HepG2 (cell line): ENCODE data around the gene TOR4A. TPM values are rescaled to one million over a fixed set of nuclear protein-coding genes. Genes with fewer than 3 reads are reported as not detected.

Source experiments
- BHLHE40 ChIP-seq: IDR thresholded peaks from 2 replicates; pipeline ENCODE4 v1.6.1; 2011; ENCODE audit warnings: low read length, improper control_type of control experiment
- KDM2A ChIP-seq: sonication (generic); formaldehyde crosslinking; IDR thresholded peaks from 2 replicates; pipeline ENCODE4 v1.4.0; 2020; ENCODE audit warnings: low read depth, missing genetic modification reagents, borderline replicate concordance
- MAFK ChIP-seq, 2 experiments: IDR thresholded peaks in 1 of 2; conservative IDR thresholded peaks in 1 of 2; 2 replicates each; pipeline ENCODE4 v1.6.1; 2011; ENCODE audit warnings: improper control_type of control experiment in 2 of 2, low read length in 2 of 2
- MYC ChIP-seq: sonication (generic); formaldehyde crosslinking; IDR thresholded peaks from 2 replicates; pipeline ENCODE4 v1.9.0; 2021; ENCODE audit warnings: missing genetic modification reagents, borderline replicate concordance
- SETDB1 ChIP-seq: sonication (generic); formaldehyde crosslinking; IDR thresholded peaks from 2 replicates; pipeline ENCODE4 v1.5.1; 2020; ENCODE audit warnings: missing genetic modification reagents, mild to moderate bottlenecking, borderline replicate concordance
- ZNF12 ChIP-seq: sonication (generic); formaldehyde crosslinking; IDR thresholded peaks from 2 replicates; pipeline ENCODE4 v1.5.0; 2020; ENCODE audit warnings: missing genetic modification reagents
- ZNF773 ChIP-seq: sonication (generic); formaldehyde crosslinking; IDR thresholded peaks from 2 replicates; pipeline ENCODE4 v1.4.0; 2020; ENCODE audit warnings: missing genetic modification reagents, borderline replicate concordance
- polyA plus RNA-seq, 8 experiments: library from polyadenylated mRNA; depleted of rRNA in 3 of 8; stranded (reverse) in 7 of 8; unstranded in 1 of 8; fragments of >200 nt; fragmentation: Illumina TruSeq in 4 of 8; extraction: Trizol in 4 of 8; gene quantifications; 2 replicates each; pipeline versions ENCODE4 v1.2.1 to v1.2.3, GENCODE V29; 2011 to 2016; ENCODE audit warnings: low read depth in 4 of 8, missing spikeins in 1 of 8, mixed read lengths in 1 of 8; ENCODE audit not compliant: insufficient read depth in 1 of 8
- total RNA-seq, 5 experiments: library from RNA; depleted of rRNA; stranded (reverse); fragments of >200 nt; fragmentation: Illumina TruSeq; extraction: Trizol; gene quantifications; 2 replicates each; pipeline ENCODE4 v1.2.3, GENCODE V29; 2016; ENCODE audit warnings: low read depth in 1 of 5
- TF ChIP-seq, protein P1 (sequence below): fragments of 450-650 bp; IDR thresholded peaks from 2 replicates; pipeline ENCODE4 v1.6.1; 2016
- TF ChIP-seq, protein P2 (sequence below): sonication (generic); formaldehyde crosslinking; IDR thresholded peaks from 2 replicates; pipeline ENCODE4 v1.8.1; 2022; ENCODE audit warnings: low read depth, mild to moderate bottlenecking, missing genetic modification reagents

Gene TOR4A
- total and polyA plus RNA-seq, 2 of the 13 experiments (the other 11 are each of a cell fraction or from before 2014, with no cell fraction given), result 11.1 to 14.2 TPM

DNA sequence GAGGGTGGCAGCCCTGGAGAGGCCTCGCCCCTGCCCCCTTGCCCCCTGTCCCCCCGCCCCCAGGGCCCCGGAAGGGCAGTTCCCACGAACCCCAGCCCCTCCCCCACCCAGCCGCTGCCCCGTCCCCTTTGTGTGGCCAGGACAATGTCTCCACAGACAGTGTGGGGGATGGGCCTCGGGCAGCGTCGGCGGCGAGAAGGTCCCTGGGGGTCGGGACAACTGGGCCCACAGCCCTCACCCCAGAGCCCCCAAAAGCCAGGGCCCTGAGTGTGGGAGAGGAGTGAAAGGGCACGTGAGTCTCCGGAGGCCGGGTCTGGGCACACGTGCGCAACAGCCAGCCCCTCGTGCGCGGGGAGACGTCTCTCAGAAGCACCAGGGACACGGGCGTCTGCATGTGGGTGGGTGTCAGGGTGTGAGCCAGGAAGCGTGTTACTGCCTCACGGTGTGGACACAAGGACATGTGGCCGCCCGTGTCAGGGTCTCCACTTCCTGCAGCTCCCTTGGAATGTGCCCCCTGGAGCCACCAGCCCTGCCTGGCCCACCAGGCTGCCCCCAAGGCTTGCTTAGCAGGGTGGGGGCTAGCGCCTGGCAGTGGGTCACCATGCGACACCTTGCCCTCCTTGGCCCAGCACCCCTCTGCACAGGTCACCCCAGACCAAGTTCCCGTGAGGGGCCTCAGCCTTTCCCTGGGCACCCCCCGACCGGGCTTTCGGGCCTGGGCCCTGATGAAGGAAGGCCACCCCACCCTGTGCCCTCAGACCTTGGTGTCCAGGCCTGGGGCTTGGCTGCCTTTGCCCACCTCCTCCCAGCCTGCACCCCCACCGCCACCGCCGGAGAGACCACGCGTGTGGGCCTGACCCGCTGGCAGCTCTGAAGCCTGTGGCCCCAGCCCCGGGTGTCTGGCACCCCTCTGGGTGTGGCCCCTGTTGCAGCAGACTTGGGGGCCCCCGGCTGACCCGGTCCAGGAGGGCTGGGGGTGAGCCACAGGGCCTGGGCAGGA lies 37.3 kb downstream of the TOR4A start (continued):
- TF ChIP-seq, protein P1, sequence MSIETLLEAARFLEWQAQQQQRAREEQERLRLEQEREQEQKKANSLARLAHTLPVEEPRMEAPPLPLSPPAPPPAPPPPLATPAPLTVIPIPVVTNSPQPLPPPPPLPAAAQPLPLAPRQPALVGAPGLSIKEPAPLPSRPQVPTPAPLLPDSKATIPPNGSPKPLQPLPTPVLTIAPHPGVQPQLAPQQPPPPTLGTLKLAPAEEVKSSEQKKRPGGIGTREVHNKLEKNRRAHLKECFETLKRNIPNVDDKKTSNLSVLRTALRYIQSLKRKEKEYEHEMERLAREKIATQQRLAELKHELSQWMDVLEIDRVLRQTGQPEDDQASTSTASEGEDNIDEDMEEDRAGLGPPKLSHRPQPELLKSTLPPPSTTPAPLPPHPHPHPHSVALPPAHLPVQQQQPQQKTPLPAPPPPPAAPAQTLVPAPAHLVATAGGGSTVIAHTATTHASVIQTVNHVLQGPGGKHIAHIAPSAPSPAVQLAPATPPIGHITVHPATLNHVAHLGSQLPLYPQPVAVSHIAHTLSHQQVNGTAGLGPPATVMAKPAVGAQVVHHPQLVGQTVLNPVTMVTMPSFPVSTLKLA, result peak; percentile 92
- 0 out of 2 replicates have a peak, but pooled peaks have one; percentile 15 for TF ChIP-seq MYC (CRISPR knock-in tag)
- TF ChIP-seq SETDB1 (CRISPR knock-in tag), result no peak
- TF ChIP-seq MAFK (conservative IDR thresholded peaks at IDR 0.05 in 1 of 2, IDR thresholded peaks at IDR 0.05 in 1 of 2; ENCODE audit: low read length in 2 of 2), result no peak
- TF ChIP-seq BHLHE40, result peak; percentile 70
- peak; percentile 16; the same call in 1 of the 2 replicates for TF ChIP-seq ZNF773 (CRISPR knock-in tag)
- no peak for TF ChIP-seq ZNF12 (CRISPR knock-in tag)
- TF ChIP-seq KDM2A (CRISPR knock-in tag), result peak; percentile 19; the same call in 1 of the 2 replicates
- TF ChIP-seq, protein P2, sequence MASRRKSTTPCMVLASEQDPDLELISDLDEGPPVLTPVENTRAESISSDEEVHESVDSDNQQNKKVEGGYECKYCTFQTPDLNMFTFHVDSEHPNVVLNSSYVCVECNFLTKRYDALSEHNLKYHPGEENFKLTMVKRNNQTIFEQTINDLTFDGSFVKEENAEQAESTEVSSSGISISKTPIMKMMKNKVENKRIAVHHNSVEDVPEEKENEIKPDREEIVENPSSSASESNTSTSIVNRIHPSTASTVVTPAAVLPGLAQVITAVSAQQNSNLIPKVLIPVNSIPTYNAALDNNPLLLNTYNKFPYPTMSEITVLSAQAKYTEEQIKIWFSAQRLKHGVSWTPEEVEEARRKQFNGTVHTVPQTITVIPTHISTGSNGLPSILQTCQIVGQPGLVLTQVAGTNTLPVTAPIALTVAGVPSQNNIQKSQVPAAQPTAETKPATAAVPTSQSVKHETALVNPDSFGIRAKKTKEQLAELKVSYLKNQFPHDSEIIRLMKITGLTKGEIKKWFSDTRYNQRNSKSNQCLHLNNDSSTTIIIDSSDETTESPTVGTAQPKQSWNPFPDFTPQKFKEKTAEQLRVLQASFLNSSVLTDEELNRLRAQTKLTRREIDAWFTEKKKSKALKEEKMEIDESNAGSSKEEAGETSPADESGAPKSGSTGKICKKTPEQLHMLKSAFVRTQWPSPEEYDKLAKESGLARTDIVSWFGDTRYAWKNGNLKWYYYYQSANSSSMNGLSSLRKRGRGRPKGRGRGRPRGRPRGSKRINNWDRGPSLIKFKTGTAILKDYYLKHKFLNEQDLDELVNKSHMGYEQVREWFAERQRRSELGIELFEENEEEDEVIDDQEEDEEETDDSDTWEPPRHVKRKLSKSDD (CRISPR knock-in tag), result 0 out of 2 replicates have a peak, but pooled peaks have one; percentile 47
